Hair follicular keratinocyte (primary cell): ENCODE results near the gene SLIT2. TPM values are rescaled to one million over a fixed set of nuclear protein-coding genes. Genes with fewer than 3 reads are reported as not detected.

Source experiments
- total RNA-seq: library from RNA; depleted of rRNA; stranded (reverse); fragments of >200 nt; gene quantifications from 2 replicates; pipeline ENCODE4 v1.2.3, GENCODE V29; 2015

The SLIT2 gene, protein sequence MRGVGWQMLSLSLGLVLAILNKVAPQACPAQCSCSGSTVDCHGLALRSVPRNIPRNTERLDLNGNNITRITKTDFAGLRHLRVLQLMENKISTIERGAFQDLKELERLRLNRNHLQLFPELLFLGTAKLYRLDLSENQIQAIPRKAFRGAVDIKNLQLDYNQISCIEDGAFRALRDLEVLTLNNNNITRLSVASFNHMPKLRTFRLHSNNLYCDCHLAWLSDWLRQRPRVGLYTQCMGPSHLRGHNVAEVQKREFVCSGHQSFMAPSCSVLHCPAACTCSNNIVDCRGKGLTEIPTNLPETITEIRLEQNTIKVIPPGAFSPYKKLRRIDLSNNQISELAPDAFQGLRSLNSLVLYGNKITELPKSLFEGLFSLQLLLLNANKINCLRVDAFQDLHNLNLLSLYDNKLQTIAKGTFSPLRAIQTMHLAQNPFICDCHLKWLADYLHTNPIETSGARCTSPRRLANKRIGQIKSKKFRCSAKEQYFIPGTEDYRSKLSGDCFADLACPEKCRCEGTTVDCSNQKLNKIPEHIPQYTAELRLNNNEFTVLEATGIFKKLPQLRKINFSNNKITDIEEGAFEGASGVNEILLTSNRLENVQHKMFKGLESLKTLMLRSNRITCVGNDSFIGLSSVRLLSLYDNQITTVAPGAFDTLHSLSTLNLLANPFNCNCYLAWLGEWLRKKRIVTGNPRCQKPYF (N-terminal part only)
- 3.5 and 4.1 TPM in 2 replicates for total RNA-seq

DNA sequence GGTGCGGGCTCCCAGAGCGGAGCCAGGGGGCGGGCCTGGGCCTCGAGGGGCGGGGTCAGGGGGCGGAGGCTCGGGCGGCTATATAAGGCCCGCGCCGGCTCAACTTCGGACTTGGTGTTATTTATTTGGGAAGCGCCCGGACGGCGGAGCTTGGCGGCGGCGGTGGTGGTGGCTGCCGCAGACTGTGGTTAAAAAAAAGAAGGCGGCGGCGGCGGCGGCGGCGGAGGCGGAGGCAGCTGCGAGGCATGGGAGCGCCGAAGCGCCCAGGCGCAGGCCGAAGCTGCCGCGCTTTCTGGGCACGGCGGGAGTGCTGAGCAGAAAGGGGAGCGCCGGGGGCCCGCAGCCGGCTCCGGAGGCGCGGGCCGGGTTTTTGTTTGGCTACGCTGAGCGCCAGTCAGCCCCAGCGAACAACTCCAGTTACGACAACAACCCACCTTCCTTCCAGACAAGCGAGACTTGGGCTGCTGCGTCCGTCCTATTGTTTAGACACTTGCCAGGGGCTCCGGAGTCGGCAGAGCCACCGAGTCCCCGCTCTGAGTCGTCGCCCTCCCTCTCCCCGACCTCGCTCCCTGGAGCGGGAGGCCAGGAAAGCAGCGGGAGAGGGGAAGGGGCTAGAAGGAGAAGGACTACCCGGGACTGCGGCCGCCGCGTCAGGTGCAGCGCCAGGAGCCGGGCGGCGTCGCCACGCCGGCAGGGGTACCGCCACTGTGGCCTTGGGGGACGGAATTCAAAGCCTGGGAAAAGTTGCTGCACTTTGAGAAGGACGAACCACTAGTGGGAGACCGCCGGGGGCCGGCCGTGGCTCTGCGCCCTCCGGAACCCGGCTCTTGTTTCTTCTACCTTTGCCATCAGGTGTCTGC is at the start of gene SLIT2:
SLIT2 (plus strand) TSS at position 110 of the 860 bp plus-strand sequence. CDS start 1,911 bp downstream, outside the sequence.

